H9 (cell line): Measurements from ENCODE around the gene VAV2. TPM values are rescaled to one million over a fixed set of nuclear protein-coding genes. Genes with fewer than 3 reads are reported as not detected.

Experiments used
- DNase-seq: peaks from one replicate; pipeline ENCODE4 v3.0.0-alpha.2; 2017
- H2AFZ ChIP-seq: one replicate; pipeline ENCODE4 v1.6.1; 2013; ENCODE audit warnings: mild to moderate bottlenecking, low read length, control low read depth, moderate library complexity
- H2AK5ac ChIP-seq: 2 replicates; pipeline ENCODE4 v1.6.1; 2013; ENCODE audit warnings: low read length, control low read depth, mixed read lengths; ENCODE audit not compliant: insufficient read length
- H2BK120ac ChIP-seq: one replicate; pipeline ENCODE4 v1.6.1; 2013; ENCODE audit warnings: low read depth, mild to moderate bottlenecking, low read length, control low read depth, inconsistent platforms; ENCODE audit not compliant: poor library complexity, severe bottlenecking
- H2BK12ac ChIP-seq: 2 replicates; pipeline ENCODE4 v1.6.1; 2013; ENCODE audit warnings: low read length, control low read depth, mixed read lengths, low read depth; ENCODE audit not compliant: insufficient read length
- H2BK15ac ChIP-seq: 2 replicates; pipeline ENCODE4 v1.6.1; 2013; ENCODE audit warnings: low read depth, low read length, control low read depth
- H2BK20ac ChIP-seq: one replicate; pipeline ENCODE4 v1.6.1; 2013; ENCODE audit warnings: low read depth, mild to moderate bottlenecking, low read length, control low read depth, inconsistent platforms; ENCODE audit not compliant: poor library complexity, severe bottlenecking
- H2BK5ac ChIP-seq: 2 replicates; pipeline ENCODE4 v1.6.1; 2013; ENCODE audit warnings: low read length, control low read depth, mixed read lengths; ENCODE audit not compliant: insufficient read length
- H3K14ac ChIP-seq: 2 replicates; pipeline ENCODE4 v1.6.1; 2013; ENCODE audit warnings: low read length, control low read depth; ENCODE audit not compliant: insufficient read depth
- H3K18ac ChIP-seq: 2 replicates; pipeline ENCODE4 v1.6.1; 2013; ENCODE audit warnings: low read depth, mild to moderate bottlenecking, mixed read lengths, low read length, control low read depth; ENCODE audit not compliant: insufficient read length
- H3K23ac ChIP-seq: 2 replicates; pipeline ENCODE4 v1.6.1; 2013; ENCODE audit warnings: low read length, control low read depth, mixed read lengths, low read depth; ENCODE audit not compliant: insufficient read length
- H3K23me2 ChIP-seq: 2 replicates; pipeline ENCODE4 v1.6.1; 2013; ENCODE audit warnings: low read depth, mild to moderate bottlenecking, mixed read lengths, low read length, control low read depth; ENCODE audit not compliant: insufficient read length, poor library complexity, severe bottlenecking
- H3K27ac ChIP-seq: 2 replicates; pipeline ENCODE4 v1.5.1; 2013; ENCODE audit warnings: low read length, control low read depth, mixed read lengths, low read depth; ENCODE audit not compliant: insufficient read length
- H3K27me3 ChIP-seq: 2 replicates; pipeline ENCODE4 v1.6.1; 2013; ENCODE audit warnings: low read length, control low read depth, inconsistent platforms; ENCODE audit not compliant: insufficient read depth
- H3K4ac ChIP-seq: 2 replicates; pipeline ENCODE4 v1.6.1; 2013; ENCODE audit warnings: low read depth, mild to moderate bottlenecking, control low read depth, inconsistent platforms, low read length, moderate library complexity
- H3K4me1 ChIP-seq: 2 replicates; pipeline ENCODE4 v1.6.1; 2013; ENCODE audit warnings: low read length, control low read depth, inconsistent platforms; ENCODE audit not compliant: insufficient read depth
- H3K4me2 ChIP-seq: 2 replicates; pipeline ENCODE4 v1.6.1; 2013; ENCODE audit warnings: low read length, control low read depth, mixed read lengths; ENCODE audit not compliant: insufficient read length, insufficient read depth
- H3K56ac ChIP-seq: 2 replicates; pipeline ENCODE4 v1.6.1; 2013; ENCODE audit warnings: low read depth, mild to moderate bottlenecking, mixed read lengths, low read length, control low read depth; ENCODE audit not compliant: insufficient read length
- H3K79me1 ChIP-seq: 2 replicates; pipeline ENCODE4 v1.6.1; 2013; ENCODE audit warnings: low read depth, mild to moderate bottlenecking, moderate library complexity, low read length, control low read depth, inconsistent platforms; ENCODE audit not compliant: insufficient read depth, poor library complexity, severe bottlenecking
- H3K79me2 ChIP-seq: 2 replicates; pipeline ENCODE4 v1.6.1; 2013; ENCODE audit warnings: low read length, control low read depth, inconsistent platforms; ENCODE audit not compliant: insufficient read depth
- H3K9ac ChIP-seq: 2 replicates; pipeline ENCODE4 v1.6.1; 2013; ENCODE audit warnings: low read length, control low read depth, mixed read lengths; ENCODE audit not compliant: insufficient read length; ENCODE audit errors: extremely low read depth
- H3K9me3 ChIP-seq: one replicate; pipeline ENCODE4 v1.6.1; 2013; ENCODE audit warnings: low read depth, low read length, inconsistent platforms; ENCODE audit not compliant: control insufficient read depth
- H3T11ph ChIP-seq: one replicate; pipeline ENCODE4 v1.6.1; 2013; ENCODE audit warnings: mild to moderate bottlenecking, low read length, control low read depth, inconsistent platforms
- H4K20me1 ChIP-seq: one replicate; pipeline ENCODE4 v1.6.1; 2013; ENCODE audit not compliant: control insufficient read depth, insufficient read length, insufficient read depth
- H4K5ac ChIP-seq: 2 replicates; pipeline ENCODE4 v1.6.1; 2013; ENCODE audit warnings: low read depth, mild to moderate bottlenecking, mixed read lengths, low read length, control low read depth; ENCODE audit not compliant: insufficient read length
- H4K8ac ChIP-seq: replicated peaks from 2 replicates; pipeline ENCODE4 v1.6.1; 2013; ENCODE audit warnings: low read length, control low read depth, mixed read lengths, low read depth; ENCODE audit not compliant: insufficient read length
- H4K91ac ChIP-seq: 2 replicates; pipeline ENCODE4 v1.6.1; 2013; ENCODE audit warnings: low read depth, mild to moderate bottlenecking, moderate library complexity, mixed read lengths, low read length, control low read depth; ENCODE audit not compliant: insufficient read length
- H3K27ac Mint-ChIP-seq, 3 experiments: 2 replicates in 2 of 3; 3 replicates in 1 of 3; pipeline ENCODE4 v1.8.0; 2020 to 2021; ENCODE audit warnings: mixed read lengths in 3 of 3, mild to moderate bottlenecking in 1 of 3, moderate library complexity in 1 of 3
- H3K27me3 Mint-ChIP-seq: 2 replicates; pipeline ENCODE4 v1.8.0; 2021; ENCODE audit warnings: low read depth, mild to moderate bottlenecking, moderate library complexity, mixed read lengths
- H3K36me3 Mint-ChIP-seq, 3 experiments: 2 replicates in 2 of 3; 3 replicates in 1 of 3; pipeline ENCODE4 v1.8.0; 2020 to 2021; ENCODE audit warnings: low read depth in 3 of 3, mixed read lengths in 3 of 3; ENCODE audit not compliant: insufficient read depth in 1 of 3
- H3K4me1 Mint-ChIP-seq, 2 experiments: 2 replicates each; pipeline ENCODE4 v1.8.0; 2020; ENCODE audit warnings: mixed read lengths in 2 of 2
- H3K4me3 Mint-ChIP-seq, 2 experiments: 2 replicates in 1 of 2; 3 replicates in 1 of 2; pipeline ENCODE4 v1.8.0; 2020 to 2021; ENCODE audit warnings: mild to moderate bottlenecking in 2 of 2, mixed read lengths in 2 of 2, moderate library complexity in 1 of 2
- H3K9me3 Mint-ChIP-seq, 2 experiments: 2 replicates in 1 of 2; 3 replicates in 1 of 2; pipeline ENCODE4 v1.8.0; 2020; ENCODE audit warnings: mild to moderate bottlenecking in 2 of 2, mixed read lengths in 2 of 2, moderate library complexity in 1 of 2
- WGBS: extraction: QIAGEN DNeasy Blood & Tissue Kit; methylation state at CpG from one replicate; pipeline ENCODE4 v1.1.7; 2013; ENCODE audit warnings: missing lambda C conversion rate, low lambda C conversion rate, mixed read lengths; ENCODE audit not compliant: insufficient read length; ENCODE audit errors: extremely low coverage; 5-methylcytosine and 5-hydroxymethylcytosine counted together
- total RNA-seq: library from RNA; stranded (reverse); gene quantifications from 2 replicates; pipeline ENCODE4 v1.2.1, GENCODE V29; 2021
- TF ChIP-seq, protein P1 (sequence below): fragments of 200-600 bp; sonication (generic); conservative IDR thresholded peaks from 3 replicates; pipeline ENCODE4 v1.8.0; 2021; ENCODE audit warnings: antibody characterized with exemption, mild to moderate bottlenecking

VAV2 gene
- total RNA-seq, 1 experiment from 2014 or later = 58.7 TPM

DNA sequence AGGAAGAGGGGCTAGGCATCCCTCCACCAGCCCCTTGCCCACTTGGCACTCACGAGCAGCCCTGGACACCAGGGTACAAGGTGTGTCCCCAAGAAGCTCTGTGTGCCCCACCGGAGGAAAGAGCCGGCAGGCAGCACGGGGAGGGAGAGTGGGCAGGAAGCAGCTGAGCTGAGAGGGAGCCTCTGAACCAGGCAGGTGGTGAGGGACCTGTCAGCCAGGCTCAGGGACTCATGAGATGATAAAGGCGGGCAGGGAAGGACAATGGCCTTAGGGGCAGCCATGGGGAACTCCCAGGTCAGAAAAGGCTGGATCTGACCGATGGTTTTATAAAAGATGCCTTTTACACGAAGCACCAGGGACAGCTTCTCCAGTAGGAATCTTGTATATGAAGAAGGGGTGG is 112.0 kb downstream of the VAV2 start:
- Histone ChIP-seq H4K5ac (no peak overlapping the region), H2BK12ac (no peak overlapping the region), H2AFZ (no peak overlapping the region), H4K20me1 (no peaks in the 10 kb centered on the region), H3K18ac (no peak overlapping the region), H2BK120ac (no peak overlapping the region), H3K4me1 (no peaks in the 10 kb centered on the region; the same call in 1 of the 2 replicates), H3K9me3 (no peaks in the 10 kb centered on the region), H3K14ac (no peak overlapping the region; the same call in 1 of the 2 replicates), H4K91ac (no peak overlapping the region), H2BK5ac (no peak overlapping the region), H3K9ac (no peak overlapping the region), H3K23me2 (no peaks in the 10 kb centered on the region), H2BK15ac (no peak overlapping the region), H2BK20ac (no peak overlapping the region), H3K4ac (no peak overlapping the region), H3K4me2 (no peak overlapping the region), H3K27ac (no peak overlapping the region), H3K27me3 (no peaks in the 10 kb centered on the region), H3K79me2 (no peaks in the 10 kb centered on the region; the same call in 1 of the 2 replicates), H3K56ac (no peak overlapping the region), H3T11ph (no peak overlapping the region), H4K8ac (no peak overlapping the region), H2AK5ac (no peak overlapping the region), H3K79me1 (no peaks in the 10 kb centered on the region), H3K23ac (no peak overlapping the region)
- H3K27me3 Mint-ChIP-seq = no peaks in the 10 kb centered on the region; the same call in 1 of the 2 replicates
- peak overlapping the region in 2 of 3 experiments; percentile 24 to 53; a peak in 1 of 7 replicates for H3K27ac Mint-ChIP-seq
- H3K4me1 Mint-ChIP-seq = peaks cover 44 to 46% of the 10 kb centered on the region in 2 experiments
- DNase-seq = no peak
- no CpG with 5 or more reads among the region's 7 CpGs for WGBS
- H3K4me3 Mint-ChIP-seq = no peak overlapping the region
- TF ChIP-seq, protein P1, sequence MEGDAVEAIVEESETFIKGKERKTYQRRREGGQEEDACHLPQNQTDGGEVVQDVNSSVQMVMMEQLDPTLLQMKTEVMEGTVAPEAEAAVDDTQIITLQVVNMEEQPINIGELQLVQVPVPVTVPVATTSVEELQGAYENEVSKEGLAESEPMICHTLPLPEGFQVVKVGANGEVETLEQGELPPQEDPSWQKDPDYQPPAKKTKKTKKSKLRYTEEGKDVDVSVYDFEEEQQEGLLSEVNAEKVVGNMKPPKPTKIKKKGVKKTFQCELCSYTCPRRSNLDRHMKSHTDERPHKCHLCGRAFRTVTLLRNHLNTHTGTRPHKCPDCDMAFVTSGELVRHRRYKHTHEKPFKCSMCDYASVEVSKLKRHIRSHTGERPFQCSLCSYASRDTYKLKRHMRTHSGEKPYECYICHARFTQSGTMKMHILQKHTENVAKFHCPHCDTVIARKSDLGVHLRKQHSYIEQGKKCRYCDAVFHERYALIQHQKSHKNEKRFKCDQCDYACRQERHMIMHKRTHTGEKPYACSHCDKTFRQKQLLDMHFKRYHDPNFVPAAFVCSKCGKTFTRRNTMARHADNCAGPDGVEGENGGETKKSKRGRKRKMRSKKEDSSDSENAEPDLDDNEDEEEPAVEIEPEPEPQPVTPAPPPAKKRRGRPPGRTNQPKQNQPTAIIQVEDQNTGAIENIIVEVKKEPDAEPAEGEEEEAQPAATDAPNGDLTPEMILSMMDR = no peak
- H3K9me3 Mint-ChIP-seq = no peaks in the 10 kb centered on the region
- H3K36me3 Mint-ChIP-seq = peaks cover 0 to 4% (median 2%) of the 10 kb centered on the region in 3 experiments; a peak in 2 of 7 replicates
